Activated naive CD4-positive, alpha-beta T cell treated with Interleukin-2 at 50 U/mL for 16 hours (primary cell): Measurements from ENCODE around the gene CCDC86.
"Not testable (repeated sequence)": the region's sequence is repeated elsewhere in the genome, so short reads cannot be mapped to it uniquely, and the experiment has no call there.

Experiments
- DNase-seq: peaks from one replicate; pipeline ENCODE4 v3.0.0-alpha.2; 2020

The CCDC86 gene

GRCh38 chr11:60841797-60842667 lies at the start of gene CCDC86:
TSS of gene CCDC86 (plus strand) at chr11:60842113. CDS start at chr11:60842125, 12 bp downstream.
- peak; percentile 99 for DNase-seq

DNA sequence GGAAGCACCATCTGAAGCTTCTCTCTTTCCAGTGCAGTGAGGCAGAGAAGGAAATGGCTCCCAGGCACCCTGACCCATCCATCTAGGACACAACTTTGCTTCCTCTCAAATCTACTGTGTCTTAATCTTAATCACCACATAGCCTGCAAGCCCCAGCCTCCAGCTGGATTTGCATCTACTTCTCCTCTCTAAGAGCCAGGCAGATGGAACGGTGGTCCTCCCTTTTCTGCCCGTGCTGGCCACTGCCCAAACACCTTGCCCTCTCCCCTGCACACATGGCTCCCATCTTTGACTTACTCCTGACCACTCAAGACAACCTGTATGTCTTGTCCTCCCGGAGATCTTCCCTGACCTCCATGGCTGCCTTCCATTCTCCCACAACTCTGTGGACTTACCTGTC lies 49.4 kb upstream of the CCDC86 start:
- no peak for DNase-seq

- no peak for DNase-seq
Measured at GRCh38 chr11:60795291-60795690, 46.6 kb upstream of the CCDC86 start.

- no peak for DNase-seq
Measured at GRCh38 chr11:60797846-60798630, 43.9 kb upstream of the CCDC86 start.

GRCh38 chr11:60798631-60799030 lies 43.3 kb upstream of the CCDC86 start:
- DNase-seq: no peak

DNA sequence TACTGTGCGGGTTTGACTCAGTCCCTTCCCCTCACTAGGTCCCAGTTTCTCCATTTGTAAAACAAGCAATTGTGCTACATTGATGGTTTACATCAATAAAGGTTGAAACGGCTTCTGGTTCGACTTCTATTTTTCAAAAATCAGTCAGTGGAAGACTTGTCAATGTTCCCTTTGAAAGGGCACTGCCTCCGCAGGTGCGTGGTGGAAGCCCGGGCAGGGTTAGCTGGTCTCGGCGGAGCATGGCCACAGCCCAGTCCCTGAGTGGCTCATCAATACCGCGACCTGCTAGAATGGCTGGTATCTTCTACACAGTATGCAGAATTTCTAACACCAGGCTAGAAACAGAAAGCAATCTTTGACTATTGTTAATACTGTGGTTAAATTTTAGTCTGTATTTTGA lies 40.7 kb upstream of the CCDC86 start:
- DNase-seq: no peak

DNA sequence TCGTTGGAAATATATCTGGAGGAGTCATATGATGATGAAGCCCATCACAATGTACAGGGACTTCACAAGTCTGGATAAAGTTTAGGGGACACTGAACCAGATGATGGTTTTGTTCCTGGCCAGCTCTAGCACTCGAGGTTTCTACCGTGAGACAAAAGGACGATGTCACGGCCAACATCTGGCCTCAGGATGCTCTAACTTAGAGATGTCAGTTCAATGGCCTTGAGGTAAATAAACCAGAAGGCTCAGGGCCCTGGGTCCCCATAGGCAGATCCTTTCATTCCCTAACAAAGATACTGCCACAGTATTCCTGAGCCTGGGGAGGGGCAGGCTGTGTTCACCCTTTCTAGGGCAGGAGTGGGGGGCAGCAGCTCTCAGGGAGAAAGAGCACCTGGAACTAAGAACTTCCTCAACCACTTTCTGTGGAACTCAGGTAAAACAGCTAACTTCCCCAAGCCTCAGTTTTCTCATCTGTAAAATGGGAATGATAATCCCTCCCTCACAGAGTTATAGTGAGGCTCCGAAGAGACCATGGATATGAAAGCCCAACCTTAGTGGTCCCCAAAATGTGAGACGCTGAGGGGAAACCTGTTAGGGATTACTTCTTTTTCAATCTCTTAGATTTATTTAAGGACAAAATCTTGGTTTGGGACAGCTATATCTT lies 38.5 kb upstream of the CCDC86 start:
- no peak for DNase-seq

DNA sequence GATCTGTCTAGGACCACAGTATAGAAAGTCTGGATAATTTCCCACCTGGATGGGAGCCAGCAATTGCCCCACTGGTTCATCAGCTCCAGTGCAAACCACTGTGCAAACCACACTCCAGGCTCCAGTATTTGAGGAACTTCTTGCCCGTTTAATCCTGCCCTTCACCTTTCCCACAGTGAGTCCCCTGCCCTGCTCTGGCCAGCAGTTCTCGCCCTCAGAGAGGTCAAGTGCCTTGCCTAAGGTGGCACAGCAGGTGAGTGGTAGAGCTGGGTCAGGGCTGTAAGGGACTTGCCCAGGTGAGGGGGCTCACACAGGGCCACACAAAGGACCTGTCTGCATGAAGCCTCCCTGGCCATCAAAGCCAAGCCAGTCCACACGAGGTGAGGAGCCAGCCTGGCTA lies 32.7 kb upstream of the CCDC86 start:
- DNase-seq: no peak

DNA sequence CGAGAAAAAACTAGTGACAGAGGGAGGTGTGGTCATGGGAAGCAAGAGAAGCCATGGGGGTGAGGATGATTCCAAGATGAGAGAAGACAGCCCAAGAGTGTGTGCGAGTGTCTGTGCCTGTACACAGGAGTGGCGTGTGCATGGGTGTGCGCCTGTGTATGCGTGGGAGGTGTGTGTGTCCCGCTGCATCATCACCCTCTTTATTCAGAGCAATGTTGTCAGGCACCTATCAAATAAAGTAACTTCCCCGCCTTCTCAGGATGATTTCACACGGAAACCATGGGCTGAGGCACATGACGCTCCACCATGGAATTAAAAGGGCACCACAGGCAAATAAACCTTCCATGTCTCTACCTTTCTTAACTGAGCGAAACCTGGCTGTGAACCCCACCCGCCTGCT lies 32.2 kb upstream of the CCDC86 start:
- no peak for DNase-seq

DNA sequence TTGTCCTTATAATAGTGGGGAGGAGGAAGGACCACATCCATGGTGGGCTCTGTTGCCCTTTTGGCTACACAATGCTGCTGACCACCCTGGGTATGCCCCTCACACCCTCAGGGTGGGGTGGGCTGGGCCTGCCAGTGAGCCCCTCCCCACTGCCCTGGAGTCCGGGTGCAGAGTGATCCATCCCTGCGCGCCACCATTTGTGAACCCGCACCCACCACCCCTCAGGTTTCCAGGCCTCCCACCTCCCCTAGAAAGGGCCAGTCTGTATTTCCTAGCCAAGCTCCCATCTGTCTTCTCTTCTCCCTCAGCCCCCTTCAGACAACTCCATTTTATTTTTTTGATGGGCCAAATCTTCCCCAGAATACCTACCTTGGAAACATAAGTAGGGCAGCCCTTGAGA lies 31.8 kb upstream of the CCDC86 start:
- no peak for DNase-seq

GRCh38 chr11:60810569-60810968 lies 31.3 kb upstream of the CCDC86 start:
- no peak for DNase-seq

- DNase-seq: no peak
Measured at GRCh38 chr11:60813324-60813723, 28.6 kb upstream of the CCDC86 start.

DNA sequence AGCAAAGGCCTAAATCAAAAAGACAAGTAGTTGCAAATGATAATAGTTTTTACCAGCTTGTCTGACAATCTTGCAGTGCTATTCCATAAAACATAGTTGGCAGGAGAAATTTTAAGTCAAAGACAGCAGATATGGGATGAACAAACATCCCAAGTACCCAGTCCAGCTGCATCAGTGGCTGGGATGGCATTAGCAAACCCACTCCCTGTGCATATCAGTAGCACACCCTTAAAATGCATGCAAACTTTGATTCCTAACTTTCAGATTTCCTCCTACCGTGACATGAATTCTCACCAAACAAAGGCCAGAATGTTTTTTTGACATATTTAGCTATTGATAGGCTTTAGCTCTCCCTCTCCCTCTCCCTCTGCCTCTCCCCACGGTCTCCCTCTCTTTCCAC lies 27.8 kb upstream of the CCDC86 start:
- no peak for DNase-seq

GRCh38 chr11:60816590-60817157 lies 25.2 kb upstream of the CCDC86 start:
- DNase-seq: no peak

DNA sequence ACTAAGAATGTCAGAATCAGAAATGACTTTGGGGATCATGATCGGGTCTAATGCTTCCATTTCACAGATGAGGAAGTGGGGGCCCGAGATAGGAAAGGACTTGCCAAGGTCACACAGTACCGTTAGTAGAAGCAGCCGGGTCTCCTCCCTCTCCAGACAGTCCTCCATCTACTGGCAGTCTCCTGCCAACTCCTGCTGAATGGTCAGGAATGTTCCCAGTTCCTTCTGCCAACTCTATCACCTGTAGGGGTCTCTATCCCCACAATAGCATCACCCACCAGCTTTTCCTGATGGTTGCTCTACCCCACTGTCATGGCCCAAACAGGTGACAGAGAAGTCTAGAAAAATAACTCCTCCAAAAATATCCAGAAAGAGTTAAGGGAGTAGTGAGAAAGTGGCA lies 23.9 kb upstream of the CCDC86 start:
- no peak for DNase-seq

- no peak for DNase-seq
Measured at GRCh38 chr11:60821827-60822599, 19.9 kb upstream of the CCDC86 start.

DNA sequence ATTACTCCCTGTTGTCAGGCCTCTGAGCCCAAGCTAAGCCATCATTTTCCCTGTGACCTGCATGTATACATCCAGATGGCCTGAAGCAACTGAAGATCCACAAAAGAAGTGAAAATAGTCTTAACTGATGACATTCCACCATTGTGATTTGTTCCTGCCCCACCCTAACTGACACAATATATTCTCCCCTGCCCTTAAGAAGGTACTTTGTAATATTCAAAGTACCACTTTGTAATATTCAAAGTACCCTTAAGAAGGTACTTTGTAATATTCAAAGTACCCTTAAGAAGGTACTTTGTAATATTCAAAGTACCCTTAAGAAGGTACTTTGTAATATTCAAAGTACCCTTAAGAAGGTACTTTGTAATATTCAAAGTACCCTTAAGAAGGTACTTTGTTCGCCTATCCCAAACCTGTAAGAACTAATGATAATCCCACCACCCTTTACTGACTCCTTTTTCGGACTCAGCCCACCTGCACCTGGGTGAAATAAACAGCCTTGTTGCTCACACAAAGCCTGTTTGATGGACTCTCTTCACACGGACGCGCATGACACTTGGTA lies 18.1 kb upstream of the CCDC86 start:
- not testable (repeated sequence) for DNase-seq

DNA sequence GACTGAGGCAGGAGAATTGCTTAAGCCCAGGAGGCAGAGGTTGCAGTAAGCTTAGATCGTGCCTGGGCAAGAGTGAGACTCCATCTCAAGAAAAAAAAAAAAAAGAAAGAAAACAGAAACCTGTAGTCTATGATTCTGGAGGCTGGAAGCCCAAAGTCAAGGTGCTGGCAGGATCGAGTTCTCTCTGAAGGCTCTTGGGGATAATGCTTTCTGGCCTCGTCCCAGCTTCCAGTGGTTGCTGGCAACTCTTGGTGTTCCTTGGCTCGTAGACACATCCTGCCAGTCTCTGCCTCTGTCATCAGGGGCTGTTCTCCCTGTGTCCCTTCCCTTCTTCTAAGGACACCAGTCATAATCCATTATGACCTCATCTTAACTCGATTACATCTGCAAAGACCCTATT lies 16.8 kb upstream of the CCDC86 start:
- no peak for DNase-seq

- DNase-seq: no peak
Measured at GRCh38 chr11:60825790-60826189, 16.1 kb upstream of the CCDC86 start.

- no peak for DNase-seq
Measured at GRCh38 chr11:60830478-60831142, 11.3 kb upstream of the CCDC86 start.

DNA sequence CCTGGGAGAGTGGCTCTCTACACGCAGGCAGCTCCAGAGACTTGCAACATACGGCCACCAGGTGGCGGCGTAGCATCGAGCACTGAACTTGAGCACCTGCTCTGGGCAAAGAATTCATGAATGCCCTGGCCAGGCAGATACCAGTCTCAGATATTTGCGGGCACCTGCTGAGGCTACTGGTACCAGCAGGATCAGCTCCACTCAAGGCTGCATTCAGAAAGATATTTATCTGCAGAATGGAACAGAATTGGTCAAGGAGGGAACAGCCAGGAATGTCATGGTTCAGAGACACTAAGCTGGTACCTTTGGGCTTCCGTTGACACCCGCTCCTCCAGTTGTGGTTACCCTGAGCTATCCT lies 10.8 kb upstream of the CCDC86 start:
- peak; percentile 82 for DNase-seq
